Activated naive CD4-positive, alpha-beta T cell treated with anti-CD3 and anti-CD28 coated beads for 36 hours (primary cell): Measurements from ENCODE around the gene ZNF587B. TPM values are rescaled to one million over a fixed set of nuclear protein-coding genes. Genes with fewer than 3 reads are reported as not detected.
"Not testable (repeated sequence)": the region's sequence is repeated elsewhere in the genome, so short reads cannot be mapped to it uniquely, and the experiment has no call there.

Experiments used
- CTCF ChIA-PET: fragments of 350-600 bp; sonication (Branson Sonifier 250); formaldehyde crosslinking; loops from one replicate; lab custom pipeline; 2021; ENCODE audit warnings: antibody characterized with exemption; lab: Charles Lee
- DNase-seq: peaks from one replicate; pipeline ENCODE4 v3.0.0-alpha.2; 2020
- H3K27ac Mint-ChIP-seq: one replicate; pipeline ENCODE4 v1.8.0; 2021; ENCODE audit warnings: mild to moderate bottlenecking, mixed read lengths
- H3K27me3 Mint-ChIP-seq: one replicate; pipeline ENCODE4 v1.8.0; 2021; ENCODE audit warnings: low read depth, mixed read lengths
- H3K36me3 Mint-ChIP-seq: one replicate; pipeline ENCODE4 v1.8.0; 2021; ENCODE audit warnings: low read depth, mixed read lengths
- H3K4me1 Mint-ChIP-seq: one replicate; pipeline ENCODE4 v1.8.0; 2021; ENCODE audit warnings: low read depth, mixed read lengths
- H3K4me3 Mint-ChIP-seq: one replicate; pipeline ENCODE4 v1.8.0; 2021; ENCODE audit warnings: mild to moderate bottlenecking, moderate library complexity, mixed read lengths
- H3K9me3 Mint-ChIP-seq: one replicate; pipeline ENCODE4 v1.8.0; 2021; ENCODE audit warnings: mixed read lengths
- intact Hi-C: fragments of 100-400 bp; cut with micrococcal nuclease; formaldehyde crosslinking; loops from one replicate; pipeline ENCODE4 v1.15.1; 2023
- total RNA-seq, 2 experiments: library from RNA; stranded (reverse); gene quantifications; one replicate each; pipeline ENCODE4 v1.2.3, GENCODE V29; 2021

ZNF587B gene
- total RNA-seq, 2 experiments from 2014 or later: 8.7 to 9.2 TPM

GRCh38 chr19:57850553-57851017, 20.5 kb downstream of the ZNF587B start:
- H3K9me3 Mint-ChIP-seq: peaks cover 14% of the 10 kb centered on the region
- H3K27ac Mint-ChIP-seq: peak overlapping the region; percentile 77
- peaks cover 57% of the 10 kb centered on the region for H3K36me3 Mint-ChIP-seq
- peak overlapping the region; percentile 84 for H3K4me3 Mint-ChIP-seq
- no peak for DNase-seq
- intact Hi-C loops: no loop called here
- peaks cover 21% of the 10 kb centered on the region for H3K4me1 Mint-ChIP-seq
- CTCF ChIA-PET: no interaction called here
- no peaks in the 10 kb centered on the region for H3K27me3 Mint-ChIP-seq

DNA sequence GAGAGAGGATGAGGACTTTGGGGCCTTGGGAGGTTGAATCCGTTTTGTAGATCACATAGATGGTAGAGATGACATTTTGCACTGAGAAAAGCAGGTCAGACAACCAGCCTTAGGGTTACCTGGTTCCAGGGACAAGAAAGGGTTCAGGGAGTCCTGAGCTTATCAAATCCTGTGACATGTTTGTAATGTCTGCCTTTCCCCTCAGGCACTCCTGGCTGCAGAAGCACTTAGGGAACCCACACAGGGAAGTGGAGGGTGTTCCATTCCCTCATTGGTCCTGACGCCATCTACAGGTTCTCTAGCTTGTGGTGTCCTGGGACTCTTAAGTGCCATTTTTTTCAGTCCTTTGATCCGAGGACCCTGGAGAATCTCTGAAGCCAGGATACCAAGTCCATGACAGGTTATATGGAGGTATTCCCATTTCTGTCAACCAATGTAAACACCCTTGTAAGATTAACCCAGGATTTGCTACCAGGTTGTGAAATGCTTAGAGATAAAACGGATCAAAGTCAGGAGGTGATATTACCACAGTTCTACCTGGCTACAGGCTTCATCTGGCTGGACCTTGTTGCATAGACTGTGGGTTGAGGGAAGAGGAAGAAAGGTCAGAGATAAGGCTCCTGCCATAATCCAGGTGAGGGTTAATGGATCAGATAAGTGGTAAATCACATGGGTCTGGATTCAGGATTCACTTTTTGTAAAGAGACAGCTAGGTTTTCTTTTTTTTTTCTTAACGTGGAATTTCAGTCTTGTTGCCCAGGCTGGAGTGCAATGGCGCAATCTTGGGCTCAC, 21.9 kb downstream of the ZNF587B start:
- CTCF ChIA-PET: interaction anchor here (0.6 kb wide), 2 partner anchors 44 to 83 kb away, joined by 3 read pairs; partner anchors contain the start of gene ZNF586
- H3K4me3 Mint-ChIP-seq, H3K27me3 Mint-ChIP-seq, H3K27ac Mint-ChIP-seq, intact Hi-C loops, DNase-seq: not testable (repeated sequence)
- Mint-ChIP-seq H3K4me1 (peaks cover 21% of the 10 kb centered on the region), H3K9me3 (peaks cover 22% of the 10 kb centered on the region), H3K36me3 (peaks cover 67% of the 10 kb centered on the region)

DNA sequence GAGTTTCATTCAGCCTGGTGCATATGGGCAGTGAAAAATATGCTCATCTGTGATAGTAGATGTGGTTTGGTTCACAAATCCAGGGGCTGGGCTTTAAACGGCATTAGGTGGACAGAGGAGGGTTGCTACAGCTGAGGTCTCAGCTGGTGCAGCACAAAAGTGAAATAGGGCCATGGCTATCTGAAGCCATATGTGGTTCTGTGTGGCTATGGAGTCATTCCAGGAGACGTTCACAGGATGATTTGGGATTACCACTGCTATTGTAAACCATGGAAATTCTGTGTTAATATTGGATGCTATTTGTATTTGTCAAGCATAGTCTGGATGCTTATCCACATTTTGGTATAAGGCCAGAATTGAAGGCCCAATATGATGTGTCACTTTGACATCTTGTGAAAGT, 24.0 kb downstream of the ZNF587B start:
- H3K27ac Mint-ChIP-seq, intact Hi-C loops, DNase-seq, CTCF ChIA-PET, H3K4me3 Mint-ChIP-seq, H3K27me3 Mint-ChIP-seq: not testable (repeated sequence)
- Mint-ChIP-seq H3K4me1 (peaks cover 20% of the 10 kb centered on the region), H3K36me3 (peaks cover 81% of the 10 kb centered on the region), H3K9me3 (peaks cover 28% of the 10 kb centered on the region)

GRCh38 chr19:57862351-57862750, 32.3 kb downstream of the ZNF587B start:
- H3K4me3 Mint-ChIP-seq, H3K27me3 Mint-ChIP-seq, CTCF ChIA-PET, intact Hi-C loops, H3K4me1 Mint-ChIP-seq, DNase-seq, H3K27ac Mint-ChIP-seq: not testable (repeated sequence)
- peaks cover 62% of the 10 kb centered on the region for H3K9me3 Mint-ChIP-seq
- peaks cover 92% of the 10 kb centered on the region for H3K36me3 Mint-ChIP-seq

DNA sequence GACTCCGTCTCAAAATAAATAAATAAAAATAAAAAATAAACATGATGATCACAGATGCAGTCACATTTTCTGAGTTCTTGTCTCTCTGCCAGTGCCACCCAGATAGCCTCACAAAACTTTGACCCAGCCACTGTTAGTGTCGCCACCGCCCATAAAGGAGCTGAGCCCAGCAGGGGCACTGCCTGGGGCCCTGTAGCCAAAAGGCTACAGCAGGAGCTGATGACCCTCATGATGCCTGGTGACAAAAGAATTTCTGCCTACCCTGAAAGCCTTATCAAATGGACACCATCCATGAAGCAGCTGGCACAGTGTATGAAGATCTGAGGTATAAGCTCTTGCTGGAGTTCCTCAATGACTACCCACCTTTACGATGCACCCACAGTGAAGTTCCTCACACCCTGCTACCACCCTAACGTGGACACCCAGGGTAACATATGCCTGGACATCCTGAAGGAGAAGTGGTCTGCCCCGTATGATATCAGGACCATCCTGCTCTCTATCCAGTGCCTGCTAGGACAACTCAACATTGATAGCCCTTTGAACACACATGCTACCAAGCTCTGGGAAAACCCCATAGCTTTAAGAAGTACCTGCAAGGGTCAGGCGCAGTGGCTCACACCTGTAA, 37.9 kb downstream of the ZNF587B start:
- Mint-ChIP-seq H3K27ac (no peak overlapping the region), H3K36me3 (peaks cover 85% of the 10 kb centered on the region), H3K27me3 (no peaks in the 10 kb centered on the region), H3K9me3 (peaks cover 63% of the 10 kb centered on the region), H3K4me1 (no peaks in the 10 kb centered on the region), H3K4me3 (no peak overlapping the region)
- no peak for DNase-seq
- intact Hi-C loops: no loop called here
- CTCF ChIA-PET: no interaction called here

DNA sequence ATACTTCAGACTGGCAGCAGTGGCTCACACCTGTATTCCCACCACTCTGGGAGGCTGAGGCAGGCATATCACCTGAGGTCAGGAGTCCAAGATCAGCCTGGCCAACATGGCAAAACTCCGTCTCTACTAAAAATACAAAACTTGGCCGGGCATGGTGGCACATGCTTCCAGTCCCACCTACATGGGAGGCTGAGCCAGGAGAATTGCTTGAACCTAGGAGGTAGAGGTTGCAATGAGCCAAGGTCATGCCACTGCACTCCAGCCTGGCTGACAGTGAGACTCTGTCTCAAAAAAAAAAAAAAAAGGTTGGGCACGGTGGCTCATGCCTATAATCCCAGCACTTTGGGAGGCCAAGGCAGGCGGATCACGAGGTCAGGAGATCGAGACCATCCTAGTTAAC, 39.6 kb downstream of the ZNF587B start:
- H3K9me3 Mint-ChIP-seq: peaks cover 71% of the 10 kb centered on the region
- H3K27me3 Mint-ChIP-seq, intact Hi-C loops, H3K27ac Mint-ChIP-seq, DNase-seq, H3K4me3 Mint-ChIP-seq, CTCF ChIA-PET, H3K4me1 Mint-ChIP-seq: not testable (repeated sequence)
- peaks cover 85% of the 10 kb centered on the region for H3K36me3 Mint-ChIP-seq

- Mint-ChIP-seq H3K36me3 (peaks cover 83% of the 10 kb centered on the region), H3K27me3 (no peaks in the 10 kb centered on the region), H3K9me3 (peaks cover 69% of the 10 kb centered on the region), H3K4me1 (no peaks in the 10 kb centered on the region), H3K27ac (no peak overlapping the region), H3K4me3 (no peak overlapping the region)
- intact Hi-C loops: no loop called here
- CTCF ChIA-PET: no interaction called here
- DNase-seq: no peak
Measured at GRCh38 chr19:57870225-57870624, 40.1 kb downstream of the ZNF587B start.

- intact Hi-C loops: no loop called here
- DNase-seq: no peak
- Mint-ChIP-seq H3K4me3 (no peak overlapping the region), H3K4me1 (no peaks in the 10 kb centered on the region), H3K27ac (no peak overlapping the region), H3K9me3 (peaks cover 73% of the 10 kb centered on the region), H3K27me3 (no peaks in the 10 kb centered on the region), H3K36me3 (peaks cover 84% of the 10 kb centered on the region)
- CTCF ChIA-PET: no interaction called here
Measured at GRCh38 chr19:57872450-57872849, 42.4 kb downstream of the ZNF587B start.

DNA sequence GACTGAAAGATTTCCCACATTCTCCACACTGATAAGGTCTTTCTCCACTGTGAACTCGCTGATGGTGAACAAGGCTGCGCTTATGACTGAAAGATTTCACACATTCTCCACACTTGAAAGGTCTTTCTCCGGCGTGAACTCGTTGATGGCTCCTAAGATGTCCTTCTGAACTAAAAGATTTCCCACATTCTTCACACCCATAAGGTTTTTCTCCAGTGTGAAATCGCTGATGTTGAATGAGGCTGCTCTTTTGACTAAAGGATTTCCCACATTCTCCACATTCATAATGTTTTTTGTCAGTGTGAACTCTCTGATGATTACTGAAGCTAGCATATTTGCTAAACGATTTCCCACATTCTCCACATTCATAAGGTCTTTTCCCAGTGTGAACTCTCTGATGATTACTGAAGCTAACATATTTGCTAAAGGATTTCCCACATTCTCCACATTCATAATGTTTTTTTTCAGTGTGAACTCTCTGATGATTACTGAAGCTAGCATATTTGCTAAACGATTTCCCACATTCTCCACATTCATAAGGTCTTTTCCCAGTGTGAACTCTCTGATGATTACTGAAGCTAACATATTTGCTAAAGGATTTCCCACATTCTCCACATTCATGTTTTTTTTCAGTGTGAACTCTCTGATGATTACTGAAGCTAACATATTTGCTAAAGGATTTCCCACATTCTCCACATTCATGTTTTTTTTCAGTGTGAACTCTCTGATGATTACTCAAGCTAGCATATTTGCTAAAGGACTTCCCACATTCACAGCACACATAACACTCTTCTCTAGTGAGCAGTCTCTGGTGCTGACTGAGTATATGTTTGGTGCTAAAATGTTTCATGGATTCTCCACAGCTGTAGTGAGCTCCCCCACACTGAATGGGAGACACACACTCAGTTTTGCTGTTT, 44.0 kb downstream of the ZNF587B start:
- Mint-ChIP-seq H3K36me3 (peaks cover 81% of the 10 kb centered on the region), H3K9me3 (peaks cover 72% of the 10 kb centered on the region)
- H3K27ac Mint-ChIP-seq, H3K4me1 Mint-ChIP-seq, CTCF ChIA-PET, H3K27me3 Mint-ChIP-seq, DNase-seq, intact Hi-C loops, H3K4me3 Mint-ChIP-seq: not testable (repeated sequence)

- no peak for DNase-seq
- Mint-ChIP-seq H3K27me3 (no peaks in the 10 kb centered on the region), H3K4me1 (peaks cover 21% of the 10 kb centered on the region), H3K4me3 (no peak overlapping the region), H3K36me3 (peaks cover 67% of the 10 kb centered on the region), H3K9me3 (peaks cover 41% of the 10 kb centered on the region), H3K27ac (no peak overlapping the region)
- intact Hi-C loops: no loop called here
- CTCF ChIA-PET: no interaction called here
Measured at GRCh38 chr19:57886046-57886445, 55.9 kb downstream of the ZNF587B start.

GRCh38 chr19:57887195-57887941, 57.3 kb downstream of the ZNF587B start:
- CTCF ChIA-PET: interaction anchor here (0.6 to 1.4 kb wide), 2 partner anchors 28 to 209 kb away, joined by 3 to 4 read pairs; partner anchors contain the start of gene ZNF417
- no peaks in the 10 kb centered on the region for H3K27me3 Mint-ChIP-seq
- peaks cover 45% of the 10 kb centered on the region for H3K9me3 Mint-ChIP-seq
- peak overlapping the region; percentile 86 for H3K4me3 Mint-ChIP-seq
- H3K27ac Mint-ChIP-seq: no peak overlapping the region
- peaks cover 21% of the 10 kb centered on the region for H3K4me1 Mint-ChIP-seq
- peaks cover 70% of the 10 kb centered on the region for H3K36me3 Mint-ChIP-seq
- no peak for DNase-seq
- intact Hi-C loops: no loop called here
